WTC11 (cell line): Measurements from ENCODE around the gene ZSCAN9. TPM values are rescaled to one million over a fixed set of nuclear protein-coding genes. Genes with fewer than 3 reads are reported as not detected.

Experiments
- ARID4B ChIP-seq: sonication (generic); formaldehyde crosslinking; IDR thresholded peaks from 2 replicates; pipeline ENCODE4 v1.8.0; 2023; ENCODE audit warnings: missing genetic modification reagents, mild to moderate bottlenecking, borderline replicate concordance
- CREM ChIP-seq: sonication (generic); formaldehyde crosslinking; IDR thresholded peaks from 2 replicates; pipeline ENCODE4 v1.8.1; 2022; ENCODE audit warnings: mild to moderate bottlenecking, missing genetic modification reagents, moderate library complexity
- ELF4 ChIP-seq: sonication (generic); formaldehyde crosslinking; IDR thresholded peaks from 2 replicates; pipeline ENCODE4 v1.8.1; 2022; ENCODE audit warnings: low read depth, mild to moderate bottlenecking, moderate library complexity, missing genetic modification reagents
- ESRRA ChIP-seq: sonication (generic); formaldehyde crosslinking; IDR thresholded peaks from 2 replicates; pipeline ENCODE4 v1.8.1; 2022; ENCODE audit warnings: mild to moderate bottlenecking, missing genetic modification reagents, borderline replicate concordance
- HMGXB4 ChIP-seq: sonication (generic); formaldehyde crosslinking; IDR thresholded peaks from 2 replicates; pipeline ENCODE4 v1.8.1; 2023; ENCODE audit warnings: mild to moderate bottlenecking, moderate library complexity, missing genetic modification reagents
- IRF2 ChIP-seq: sonication (generic); formaldehyde crosslinking; IDR thresholded peaks from 2 replicates; pipeline ENCODE4 v1.8.0; 2022; ENCODE audit warnings: low read depth, missing genetic modification reagents, borderline replicate concordance
- JAZF1 ChIP-seq: fragments of 250-450 bp; sonication (Bioruptor Pico); IDR thresholded peaks from 2 replicates; pipeline ENCODE4 v1.9.0; 2021; ENCODE audit warnings: moderate library complexity, mild to moderate bottlenecking, inconsistent platforms
- KAT7 ChIP-seq: sonication (generic); formaldehyde crosslinking; IDR thresholded peaks from 2 replicates; pipeline ENCODE4 v1.8.1; 2023; ENCODE audit warnings: missing genetic modification reagents, mild to moderate bottlenecking, borderline replicate concordance
- NR1H2 ChIP-seq: sonication (generic); formaldehyde crosslinking; IDR thresholded peaks from 2 replicates; pipeline ENCODE4 v1.9.0; 2021; ENCODE audit warnings: mild to moderate bottlenecking, moderate library complexity, missing genetic modification reagents
- TP53 ChIP-seq: sonication (generic); formaldehyde crosslinking; IDR thresholded peaks from 2 replicates; pipeline ENCODE4 v1.8.1; 2023; ENCODE audit warnings: mild to moderate bottlenecking, missing genetic modification reagents
- ZBTB43 ChIP-seq: sonication (generic); formaldehyde crosslinking; IDR thresholded peaks from 2 replicates; pipeline ENCODE4 v1.8.1; 2023; ENCODE audit warnings: mild to moderate bottlenecking, missing genetic modification reagents
- ZNF232 ChIP-seq: sonication (generic); formaldehyde crosslinking; IDR thresholded peaks from 2 replicates; pipeline ENCODE4 v1.8.0; 2022; ENCODE audit warnings: mild to moderate bottlenecking, missing genetic modification reagents
- total RNA-seq: library from RNA; stranded (reverse); gene quantifications from 3 replicates; pipeline ENCODE4 v1.2.3, GENCODE V29; 2021
- TF ChIP-seq, protein P1 (sequence below): sonication (generic); formaldehyde crosslinking; IDR thresholded peaks from 2 replicates; pipeline ENCODE4 v1.8.0; 2023; ENCODE audit warnings: mild to moderate bottlenecking, missing genetic modification reagents
- TF ChIP-seq, protein P2 (sequence below): sonication (generic); formaldehyde crosslinking; IDR thresholded peaks from 2 replicates; pipeline ENCODE4 v1.8.0; 2022; ENCODE audit warnings: mild to moderate bottlenecking, missing genetic modification reagents
- TF ChIP-seq, protein P3 (sequence below): sonication (generic); formaldehyde crosslinking; conservative IDR thresholded peaks from 2 replicates; pipeline ENCODE4 v1.8.1; 2022; ENCODE audit warnings: mild to moderate bottlenecking, missing genetic modification reagents
- TF ChIP-seq, protein P4 (sequence below): fragments of 250-450 bp; sonication (Bioruptor Pico); IDR thresholded peaks from 2 replicates; pipeline ENCODE4 v1.8.0; 2021; ENCODE audit warnings: mild to moderate bottlenecking
- TF ChIP-seq, protein P5 (sequence below): fragments of 250-450 bp; sonication (Bioruptor Pico); IDR thresholded peaks from 2 replicates; pipeline ENCODE4 v1.9.0; 2021; ENCODE audit warnings: mild to moderate bottlenecking

Gene ZSCAN9
- total RNA-seq, 1 experiment from 2014 or later, result 15.1 TPM

GRCh38 chr6:28281288-28282064, 56.4 kb downstream of the ZSCAN9 start, which contains the start of gene PGBD1 (continued):
- TF ChIP-seq ARID4B (CRISPR knock-in tag) (no peak), ZBTB43 (CRISPR knock-in tag) (peak; percentile 39; the same call in 1 of the 2 replicates), ESRRA (CRISPR knock-in tag) (0 out of 2 replicates have a peak, but pooled peaks have one; percentile 34), IRF2 (CRISPR knock-in tag) (no peak), NR1H2 (CRISPR knock-in tag) (no peak), ELF4 (CRISPR knock-in tag) (no peak), JAZF1 (CRISPR knock-in tag) (no peak), ZNF232 (CRISPR knock-in tag) (no peak), HMGXB4 (peak; percentile 78; the same call in 1 of the 2 replicates), KAT7 (CRISPR knock-in tag) (0 out of 2 replicates have a peak, but pooled peaks have one; percentile 71), TP53 (CRISPR knock-in tag) (no peak), CREM (CRISPR knock-in tag) (peak; percentile 72)
- TF ChIP-seq, protein P1, sequence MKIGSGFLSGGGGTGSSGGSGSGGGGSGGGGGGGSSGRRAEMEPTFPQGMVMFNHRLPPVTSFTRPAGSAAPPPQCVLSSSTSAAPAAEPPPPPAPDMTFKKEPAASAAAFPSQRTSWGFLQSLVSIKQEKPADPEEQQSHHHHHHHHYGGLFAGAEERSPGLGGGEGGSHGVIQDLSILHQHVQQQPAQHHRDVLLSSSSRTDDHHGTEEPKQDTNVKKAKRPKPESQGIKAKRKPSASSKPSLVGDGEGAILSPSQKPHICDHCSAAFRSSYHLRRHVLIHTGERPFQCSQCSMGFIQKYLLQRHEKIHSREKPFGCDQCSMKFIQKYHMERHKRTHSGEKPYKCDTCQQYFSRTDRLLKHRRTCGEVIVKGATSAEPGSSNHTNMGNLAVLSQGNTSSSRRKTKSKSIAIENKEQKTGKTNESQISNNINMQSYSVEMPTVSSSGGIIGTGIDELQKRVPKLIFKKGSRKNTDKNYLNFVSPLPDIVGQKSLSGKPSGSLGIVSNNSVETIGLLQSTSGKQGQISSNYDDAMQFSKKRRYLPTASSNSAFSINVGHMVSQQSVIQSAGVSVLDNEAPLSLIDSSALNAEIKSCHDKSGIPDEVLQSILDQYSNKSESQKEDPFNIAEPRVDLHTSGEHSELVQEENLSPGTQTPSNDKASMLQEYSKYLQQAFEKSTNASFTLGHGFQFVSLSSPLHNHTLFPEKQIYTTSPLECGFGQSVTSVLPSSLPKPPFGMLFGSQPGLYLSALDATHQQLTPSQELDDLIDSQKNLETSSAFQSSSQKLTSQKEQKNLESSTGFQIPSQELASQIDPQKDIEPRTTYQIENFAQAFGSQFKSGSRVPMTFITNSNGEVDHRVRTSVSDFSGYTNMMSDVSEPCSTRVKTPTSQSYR (CRISPR knock-in tag), result no peak
- TF ChIP-seq, protein P2, sequence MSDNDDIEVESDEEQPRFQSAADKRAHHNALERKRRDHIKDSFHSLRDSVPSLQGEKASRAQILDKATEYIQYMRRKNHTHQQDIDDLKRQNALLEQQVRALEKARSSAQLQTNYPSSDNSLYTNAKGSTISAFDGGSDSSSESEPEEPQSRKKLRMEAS (CRISPR knock-in tag), result no peak
- TF ChIP-seq, protein P3, sequence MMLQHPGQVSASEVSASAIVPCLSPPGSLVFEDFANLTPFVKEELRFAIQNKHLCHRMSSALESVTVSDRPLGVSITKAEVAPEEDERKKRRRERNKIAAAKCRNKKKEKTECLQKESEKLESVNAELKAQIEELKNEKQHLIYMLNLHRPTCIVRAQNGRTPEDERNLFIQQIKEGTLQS (CRISPR knock-in tag), result no peak
- TF ChIP-seq, protein P4, sequence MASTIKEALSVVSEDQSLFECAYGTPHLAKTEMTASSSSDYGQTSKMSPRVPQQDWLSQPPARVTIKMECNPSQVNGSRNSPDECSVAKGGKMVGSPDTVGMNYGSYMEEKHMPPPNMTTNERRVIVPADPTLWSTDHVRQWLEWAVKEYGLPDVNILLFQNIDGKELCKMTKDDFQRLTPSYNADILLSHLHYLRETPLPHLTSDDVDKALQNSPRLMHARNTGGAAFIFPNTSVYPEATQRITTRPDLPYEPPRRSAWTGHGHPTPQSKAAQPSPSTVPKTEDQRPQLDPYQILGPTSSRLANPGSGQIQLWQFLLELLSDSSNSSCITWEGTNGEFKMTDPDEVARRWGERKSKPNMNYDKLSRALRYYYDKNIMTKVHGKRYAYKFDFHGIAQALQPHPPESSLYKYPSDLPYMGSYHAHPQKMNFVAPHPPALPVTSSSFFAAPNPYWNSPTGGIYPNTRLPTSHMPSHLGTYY, result no peak
- TF ChIP-seq, protein P5, sequence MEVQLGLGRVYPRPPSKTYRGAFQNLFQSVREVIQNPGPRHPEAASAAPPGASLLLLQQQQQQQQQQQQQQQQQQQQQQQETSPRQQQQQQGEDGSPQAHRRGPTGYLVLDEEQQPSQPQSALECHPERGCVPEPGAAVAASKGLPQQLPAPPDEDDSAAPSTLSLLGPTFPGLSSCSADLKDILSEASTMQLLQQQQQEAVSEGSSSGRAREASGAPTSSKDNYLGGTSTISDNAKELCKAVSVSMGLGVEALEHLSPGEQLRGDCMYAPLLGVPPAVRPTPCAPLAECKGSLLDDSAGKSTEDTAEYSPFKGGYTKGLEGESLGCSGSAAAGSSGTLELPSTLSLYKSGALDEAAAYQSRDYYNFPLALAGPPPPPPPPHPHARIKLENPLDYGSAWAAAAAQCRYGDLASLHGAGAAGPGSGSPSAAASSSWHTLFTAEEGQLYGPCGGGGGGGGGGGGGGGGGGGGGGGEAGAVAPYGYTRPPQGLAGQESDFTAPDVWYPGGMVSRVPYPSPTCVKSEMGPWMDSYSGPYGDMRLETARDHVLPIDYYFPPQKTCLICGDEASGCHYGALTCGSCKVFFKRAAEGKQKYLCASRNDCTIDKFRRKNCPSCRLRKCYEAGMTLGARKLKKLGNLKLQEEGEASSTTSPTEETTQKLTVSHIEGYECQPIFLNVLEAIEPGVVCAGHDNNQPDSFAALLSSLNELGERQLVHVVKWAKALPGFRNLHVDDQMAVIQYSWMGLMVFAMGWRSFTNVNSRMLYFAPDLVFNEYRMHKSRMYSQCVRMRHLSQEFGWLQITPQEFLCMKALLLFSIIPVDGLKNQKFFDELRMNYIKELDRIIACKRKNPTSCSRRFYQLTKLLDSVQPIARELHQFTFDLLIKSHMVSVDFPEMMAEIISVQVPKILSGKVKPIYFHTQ, result no peak
